Activated naive CD8-positive, alpha-beta T cell (primary cell): ENCODE measurements around the gene PCDHGB1.
A peak's percentile ranks its signal among the peaks of the same experiment; 100 is the strongest.
"Not testable (repeated sequence)": the region's sequence is repeated elsewhere in the genome, so short reads cannot be mapped to it uniquely, and the experiment has no call there.

Experiments used
- H3K27ac Mint-ChIP-seq: one replicate; pipeline ENCODE4 v1.8.0; 2021; ENCODE audit warnings: mixed read lengths
- H3K27me3 Mint-ChIP-seq: one replicate; pipeline ENCODE4 v1.8.0; 2021; ENCODE audit warnings: mixed read lengths
- H3K36me3 Mint-ChIP-seq: one replicate; pipeline ENCODE4 v1.8.0; 2021; ENCODE audit warnings: mixed read lengths
- H3K4me1 Mint-ChIP-seq: one replicate; pipeline ENCODE4 v1.8.0; 2021; ENCODE audit warnings: low read depth, mixed read lengths
- H3K4me3 Mint-ChIP-seq: one replicate; pipeline ENCODE4 v1.8.0; 2021; ENCODE audit warnings: mild to moderate bottlenecking, mixed read lengths
- H3K9me3 Mint-ChIP-seq: one replicate; pipeline ENCODE4 v1.8.0; 2021; ENCODE audit warnings: low read depth, mixed read lengths

The PCDHGB1 gene

DNA sequence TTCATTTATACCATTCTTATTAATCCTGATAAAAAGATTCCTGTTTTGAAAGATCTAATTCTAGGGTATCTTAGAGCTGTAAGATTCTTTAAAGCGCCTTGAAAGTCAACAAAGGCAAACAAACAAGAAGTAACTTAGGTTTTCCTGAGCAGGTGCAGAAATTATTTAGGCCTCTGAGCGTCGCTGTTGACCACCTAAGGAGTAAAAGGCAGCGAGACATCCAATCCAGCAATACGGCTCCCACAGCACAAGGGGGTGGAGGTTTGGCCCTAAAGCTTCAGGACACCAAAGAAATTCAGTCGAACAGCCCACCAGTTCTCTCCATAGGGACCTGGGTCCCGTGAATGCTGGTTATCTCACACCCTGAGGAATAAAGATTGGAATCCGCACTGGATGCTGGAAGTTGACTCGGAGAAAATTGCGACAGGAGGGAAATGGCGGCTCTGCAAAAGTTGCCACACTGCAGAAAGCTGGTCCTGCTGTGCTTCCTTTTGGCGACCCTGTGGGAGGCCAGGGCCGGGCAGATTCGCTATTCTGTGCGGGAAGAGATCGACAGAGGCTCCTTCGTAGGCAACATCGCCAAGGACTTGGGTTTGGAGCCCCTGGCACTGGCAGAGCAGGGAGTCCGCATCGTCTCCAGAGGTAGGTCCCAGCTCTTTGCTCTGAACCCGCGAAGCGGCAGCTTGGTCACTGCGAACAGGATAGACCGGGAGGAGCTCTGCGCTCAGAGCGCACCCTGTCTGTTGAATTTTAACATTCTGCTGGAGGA, 11.2 kb upstream of the PCDHGB1 start, which contains the start of gene PCDHGA2:
TSS of gene PCDHGA2 (plus strand) at position 223 of the 769 bp plus-strand sequence.
- Mint-ChIP-seq H3K27me3 (peaks cover 70% of the 10 kb centered on the region), H3K27ac (no peak within 1 kb of the TSS), H3K36me3 (peaks cover 47% of the 10 kb centered on the region), H3K4me1 (no peaks in the 10 kb centered on the region), H3K4me3 (no peak within 1 kb of the TSS), H3K9me3 (peaks cover 56% of the 10 kb centered on the region)

DNA sequence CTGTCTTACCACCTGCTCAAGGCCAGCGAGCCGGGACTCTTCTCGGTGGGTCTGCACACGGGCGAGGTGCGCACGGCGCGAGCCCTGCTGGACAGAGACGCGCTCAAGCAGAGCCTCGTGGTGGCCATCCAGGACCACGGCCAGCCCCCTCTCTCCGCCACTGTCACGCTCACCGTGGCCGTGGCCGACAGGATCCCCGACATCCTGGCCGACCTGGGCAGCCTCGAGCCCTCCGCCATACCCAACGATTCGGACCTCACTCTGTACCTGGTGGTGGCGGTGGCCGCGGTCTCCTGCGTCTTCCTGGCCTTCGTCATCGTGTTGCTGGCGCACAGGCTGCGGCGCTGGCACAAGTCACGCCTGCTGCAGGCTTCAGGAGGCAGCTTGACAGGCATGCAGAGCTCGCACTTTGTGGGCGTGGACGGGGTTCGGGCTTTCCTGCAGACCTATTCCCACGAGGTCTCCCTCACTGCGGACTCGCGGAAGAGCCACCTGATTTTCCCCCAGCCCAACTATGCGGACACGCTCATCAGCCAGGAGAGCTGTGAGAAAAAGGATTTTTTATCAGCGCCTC, 9.0 kb upstream of the PCDHGB1 start:
- peaks cover 66% of the 10 kb centered on the region for H3K27me3 Mint-ChIP-seq
- peaks cover 42% of the 10 kb centered on the region for H3K36me3 Mint-ChIP-seq
- H3K9me3 Mint-ChIP-seq = peaks cover 45% of the 10 kb centered on the region
- not testable (repeated sequence) for H3K4me3 Mint-ChIP-seq, H3K4me1 Mint-ChIP-seq, H3K27ac Mint-ChIP-seq

DNA sequence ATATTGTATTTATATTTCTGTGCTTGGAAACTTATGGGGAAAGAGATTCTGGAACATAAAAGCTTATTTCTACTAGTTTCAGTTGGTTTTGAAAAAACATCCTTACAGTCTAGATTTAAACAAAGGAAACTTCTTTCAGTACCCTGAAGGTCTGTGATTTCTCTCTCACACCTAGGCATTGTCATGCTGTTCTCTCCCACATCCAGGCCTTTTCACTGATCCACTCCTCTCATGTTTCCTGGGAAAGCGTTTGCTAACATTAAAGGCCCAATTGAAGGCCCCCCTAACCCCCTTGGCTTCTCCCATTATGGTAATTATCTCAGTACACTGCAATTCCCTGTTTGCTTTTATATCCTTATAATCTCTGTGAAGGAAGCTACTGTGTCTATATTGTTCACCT, 7.1 kb upstream of the PCDHGB1 start:
- H3K9me3 Mint-ChIP-seq = peaks cover 34% of the 10 kb centered on the region
- peaks cover 64% of the 10 kb centered on the region for H3K27me3 Mint-ChIP-seq
- no peak overlapping the region for H3K4me3 Mint-ChIP-seq
- H3K4me1 Mint-ChIP-seq = no peaks in the 10 kb centered on the region
- H3K27ac Mint-ChIP-seq = no peak overlapping the region
- peaks cover 35% of the 10 kb centered on the region for H3K36me3 Mint-ChIP-seq

DNA sequence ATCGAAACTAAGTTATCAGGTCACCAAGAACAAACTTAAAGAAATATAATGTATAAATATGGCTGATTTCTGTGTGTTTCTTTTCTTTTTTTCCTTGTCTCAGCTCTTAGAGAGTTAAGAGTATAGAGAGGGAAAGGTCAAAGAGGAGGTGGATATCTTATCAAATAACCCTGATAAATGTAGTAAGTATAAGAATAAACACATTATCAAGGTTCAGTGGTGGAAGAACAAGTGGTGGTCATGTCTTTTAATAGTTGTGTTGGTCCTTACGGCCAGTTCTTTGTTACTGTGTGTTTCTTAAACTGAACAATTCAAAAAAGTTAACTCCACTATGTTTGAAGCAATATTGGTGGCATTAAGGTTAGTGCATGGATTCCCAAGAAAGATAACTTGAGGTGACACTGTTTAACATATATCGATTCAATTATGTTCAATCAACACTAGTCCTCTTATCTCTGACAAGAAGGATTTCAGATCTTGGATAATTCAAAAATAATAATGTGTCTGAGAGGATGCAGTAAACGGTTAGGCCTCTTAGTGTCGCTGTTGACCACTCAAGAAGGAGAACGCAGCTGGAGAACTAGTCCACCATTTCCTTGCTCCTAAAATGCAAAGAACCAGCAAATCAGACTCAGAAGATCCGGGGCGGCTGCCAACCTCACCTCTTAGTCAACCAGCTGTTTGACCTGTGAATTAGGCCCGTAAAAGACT, 6.5 kb upstream of the PCDHGB1 start, which contains the start of gene PCDHGA3:
TSS of gene PCDHGA3 (plus strand) at position 588 of the 711 bp plus-strand sequence. CDS start 205 bp downstream, outside the sequence.
- peaks cover 29% of the 10 kb centered on the region for H3K36me3 Mint-ChIP-seq
- peaks cover 61% of the 10 kb centered on the region for H3K27me3 Mint-ChIP-seq

DNA sequence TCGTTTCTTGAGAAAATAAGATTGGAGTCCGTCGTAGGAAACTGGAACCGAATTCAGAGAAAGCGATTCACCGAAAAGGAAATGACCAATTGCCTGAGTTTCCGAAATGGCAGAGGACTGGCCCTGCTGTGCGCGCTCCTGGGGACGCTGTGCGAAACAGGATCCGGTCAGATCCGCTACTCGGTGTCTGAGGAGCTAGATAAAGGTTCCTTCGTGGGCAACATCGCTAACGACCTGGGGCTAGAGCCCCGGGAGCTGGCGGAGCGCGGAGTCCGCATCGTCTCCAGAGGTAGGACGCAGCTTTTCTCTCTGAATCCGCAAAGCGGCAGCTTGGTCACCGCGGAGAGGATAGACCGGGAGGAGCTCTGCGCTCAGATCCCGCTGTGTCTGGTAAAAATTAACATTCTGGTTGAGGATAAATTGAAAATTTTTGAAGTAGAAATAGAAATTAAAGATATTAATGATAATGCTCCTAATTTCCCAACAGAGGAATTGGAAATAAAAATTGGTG, 5.9 kb upstream of the PCDHGB1 start:
- Mint-ChIP-seq H3K4me3 (peak overlapping the region; percentile 51), H3K27ac (no peak overlapping the region), H3K36me3 (peaks cover 28% of the 10 kb centered on the region), H3K27me3 (peaks cover 62% of the 10 kb centered on the region), H3K9me3 (peaks cover 24% of the 10 kb centered on the region), H3K4me1 (no peaks in the 10 kb centered on the region)

More for the DNA sequence above, 6.5 kb upstream of the PCDHGB1 start, which contains the start of gene PCDHGA3:
- Mint-ChIP-seq H3K9me3 (peaks cover 27% of the 10 kb centered on the region), H3K4me1 (no peaks in the 10 kb centered on the region), H3K4me3 (peak within 1 kb of the TSS; percentile 51), H3K27ac (no peak within 1 kb of the TSS)

DNA sequence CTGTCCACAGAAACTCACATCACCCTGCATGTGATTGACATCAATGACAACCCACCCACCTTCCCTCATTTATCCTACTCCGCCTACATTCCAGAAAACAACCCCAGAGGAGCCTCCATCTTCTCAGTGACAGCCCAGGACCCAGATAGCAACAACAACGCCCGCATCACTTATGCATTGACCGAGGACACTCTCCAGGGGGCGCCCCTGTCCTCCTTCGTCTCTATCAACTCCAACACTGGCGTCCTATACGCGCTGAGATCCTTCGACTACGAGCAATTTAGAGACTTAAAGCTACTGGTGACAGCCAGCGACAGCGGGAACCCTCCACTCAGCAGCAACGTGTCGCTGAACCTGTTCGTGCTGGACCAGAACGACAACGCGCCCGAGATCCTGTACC, 4.6 kb upstream of the PCDHGB1 start:
- Mint-ChIP-seq H3K9me3 (peaks cover 20% of the 10 kb centered on the region), H3K4me1 (no peaks in the 10 kb centered on the region), H3K27ac (no peak overlapping the region), H3K36me3 (peaks cover 27% of the 10 kb centered on the region), H3K4me3 (no peak overlapping the region), H3K27me3 (peaks cover 61% of the 10 kb centered on the region)

DNA sequence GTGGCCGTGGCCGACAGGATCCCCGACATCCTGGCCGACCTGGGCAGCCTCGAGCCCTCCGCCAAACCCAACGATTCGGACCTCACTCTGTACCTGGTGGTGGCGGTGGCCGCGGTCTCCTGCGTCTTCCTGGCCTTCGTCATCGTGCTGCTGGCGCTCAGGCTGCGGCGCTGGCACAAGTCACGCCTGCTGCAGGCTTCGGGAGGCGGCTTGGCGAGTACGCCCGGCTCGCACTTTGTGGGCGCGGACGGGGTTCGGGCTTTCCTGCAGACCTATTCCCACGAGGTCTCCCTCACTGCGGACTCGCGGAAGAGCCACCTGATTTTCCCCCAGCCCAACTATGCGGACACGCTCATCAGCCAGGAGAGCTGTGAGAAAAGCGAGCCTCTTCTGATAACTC, 3.9 kb upstream of the PCDHGB1 start:
- H3K9me3 Mint-ChIP-seq = peaks cover 19% of the 10 kb centered on the region
- peaks cover 66% of the 10 kb centered on the region for H3K27me3 Mint-ChIP-seq
- H3K4me1 Mint-ChIP-seq, H3K27ac Mint-ChIP-seq, H3K4me3 Mint-ChIP-seq: not testable (repeated sequence)
- H3K36me3 Mint-ChIP-seq = peaks cover 26% of the 10 kb centered on the region

DNA sequence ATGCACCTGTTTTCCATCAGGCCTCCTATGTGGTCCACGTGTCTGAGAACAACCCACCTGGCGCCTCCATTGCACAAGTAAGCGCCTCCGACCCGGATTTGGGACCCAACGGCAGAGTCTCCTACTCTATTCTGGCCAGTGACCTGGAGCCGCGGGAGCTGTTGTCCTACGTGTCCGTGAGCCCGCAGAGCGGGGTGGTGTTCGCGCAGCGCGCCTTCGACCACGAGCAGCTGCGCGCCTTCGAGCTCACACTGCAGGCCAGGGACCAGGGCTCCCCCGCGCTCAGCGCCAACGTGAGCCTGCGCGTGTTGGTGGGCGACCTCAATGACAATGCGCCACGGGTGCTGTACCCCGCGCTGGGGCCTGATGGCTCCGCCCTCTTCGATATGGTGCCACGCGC, 1.7 kb downstream of the PCDHGB1 start:
- peaks cover 57% of the 10 kb centered on the region for H3K27me3 Mint-ChIP-seq
- H3K4me1 Mint-ChIP-seq = no peaks in the 10 kb centered on the region
- H3K36me3 Mint-ChIP-seq = peaks cover 10% of the 10 kb centered on the region
- H3K9me3 Mint-ChIP-seq = peaks cover 5% of the 10 kb centered on the region
- no peak overlapping the region for H3K4me3 Mint-ChIP-seq
- H3K27ac Mint-ChIP-seq = no peak overlapping the region

DNA sequence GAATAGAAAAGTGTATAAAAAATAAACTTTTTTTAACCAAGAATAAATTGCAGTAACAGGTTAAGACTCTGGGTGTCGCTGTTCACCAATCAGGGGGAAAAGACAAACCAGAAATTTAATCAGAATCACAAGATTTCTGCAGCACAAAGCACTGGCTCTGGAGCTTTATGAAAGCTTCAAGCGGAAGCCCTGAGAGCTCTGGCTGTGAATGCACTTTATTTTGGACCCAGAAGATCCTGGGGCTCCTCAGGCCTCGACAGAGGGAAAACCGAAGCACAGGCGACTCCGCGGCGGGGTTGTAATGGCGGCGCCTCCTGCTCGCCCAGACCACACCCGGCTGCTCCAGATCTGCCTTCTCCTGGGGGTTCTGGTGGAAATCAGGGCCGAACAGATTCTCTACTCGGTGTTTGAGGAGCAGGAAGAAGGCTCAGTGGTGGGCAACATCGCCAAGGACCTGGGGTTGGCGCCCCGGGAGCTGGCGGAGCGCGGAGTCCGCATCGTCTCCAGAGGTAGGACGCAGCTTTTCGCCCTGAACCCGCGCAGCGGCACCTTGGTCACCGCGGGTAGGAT, 5.1 kb downstream of the PCDHGB1 start, which contains the start of gene PCDHGA4:
TSS of gene PCDHGA4 (plus strand) at position 122 of the 570 bp plus-strand sequence. CDS start at position 209, 87 bp downstream.
- peak within 1 kb of the TSS; percentile 9 for H3K4me3 Mint-ChIP-seq

DNA sequence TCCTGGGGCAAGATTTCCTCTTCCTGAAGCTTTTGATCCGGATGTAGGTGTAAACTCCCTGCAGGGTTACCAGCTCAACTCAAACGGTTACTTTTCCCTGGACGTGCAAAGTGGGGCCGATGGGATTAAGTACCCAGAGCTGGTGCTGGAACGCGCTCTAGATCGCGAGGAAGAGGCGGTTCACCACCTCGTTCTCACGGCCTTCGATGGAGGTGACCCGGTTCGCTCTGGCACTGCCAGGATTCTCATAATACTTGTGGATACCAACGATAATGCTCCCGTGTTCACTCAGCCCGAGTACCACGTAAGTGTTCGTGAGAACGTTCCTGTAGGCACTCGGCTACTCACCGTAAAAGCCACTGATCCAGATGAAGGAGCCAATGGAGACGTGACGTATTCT, 5.7 kb downstream of the PCDHGB1 start:
- Mint-ChIP-seq H3K27ac (no peak overlapping the region), H3K27me3 (peaks cover 52% of the 10 kb centered on the region), H3K9me3 (peaks cover 9% of the 10 kb centered on the region), H3K36me3 (peaks cover 13% of the 10 kb centered on the region), H3K4me3 (peak overlapping the region; percentile 9), H3K4me1 (peaks cover 1% of the 10 kb centered on the region)

More for the DNA sequence above, 5.1 kb downstream of the PCDHGB1 start, which contains the start of gene PCDHGA4:
- Mint-ChIP-seq H3K27me3 (peaks cover 53% of the 10 kb centered on the region), H3K9me3 (peaks cover 9% of the 10 kb centered on the region), H3K4me1 (peaks cover 1% of the 10 kb centered on the region), H3K36me3 (peaks cover 15% of the 10 kb centered on the region), H3K27ac (no peak within 1 kb of the TSS)

DNA sequence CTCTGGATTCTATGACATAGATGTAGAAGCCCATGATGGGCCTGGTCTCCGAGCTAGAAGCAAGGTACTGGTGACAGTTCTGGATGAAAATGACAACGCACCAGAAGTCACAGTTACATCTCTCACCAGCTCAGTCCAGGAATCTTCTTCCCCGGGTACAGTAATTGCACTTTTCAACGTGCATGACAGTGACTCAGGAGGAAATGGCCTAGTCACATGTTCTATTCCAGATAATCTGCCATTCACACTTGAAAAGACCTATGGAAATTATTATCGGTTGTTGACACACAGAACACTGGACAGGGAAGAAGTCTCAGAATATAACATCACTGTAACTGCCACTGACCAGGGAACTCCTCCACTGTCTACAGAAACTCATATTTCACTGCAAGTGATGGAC, 6.2 kb downstream of the PCDHGB1 start:
- Mint-ChIP-seq H3K27me3 (peaks cover 52% of the 10 kb centered on the region), H3K9me3 (peaks cover 9% of the 10 kb centered on the region), H3K4me1 (peaks cover 1% of the 10 kb centered on the region), H3K27ac (no peak overlapping the region), H3K4me3 (peak overlapping the region; percentile 9), H3K36me3 (peaks cover 16% of the 10 kb centered on the region)

DNA sequence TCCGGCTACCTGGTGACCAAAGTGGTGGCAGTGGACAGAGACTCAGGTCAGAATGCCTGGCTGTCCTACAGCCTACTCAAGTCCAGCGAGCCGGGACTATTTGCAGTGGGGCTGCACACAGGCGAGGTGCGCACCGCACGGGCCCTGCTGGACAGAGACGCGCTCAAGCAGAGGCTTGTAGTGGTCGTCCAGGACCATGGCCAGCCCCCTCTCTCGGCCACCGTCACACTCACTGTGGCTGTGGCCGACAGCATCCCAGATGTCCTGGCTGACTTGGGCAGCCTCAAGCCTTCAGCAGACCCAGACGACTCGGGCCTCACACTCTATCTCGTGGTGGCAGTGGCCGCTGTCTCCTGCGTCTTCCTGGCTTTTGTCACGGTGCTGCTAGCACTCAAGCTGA, 7.1 kb downstream of the PCDHGB1 start:
- H3K9me3 Mint-ChIP-seq = peaks cover 9% of the 10 kb centered on the region
- no peak overlapping the region for H3K4me3 Mint-ChIP-seq
- peaks cover 1% of the 10 kb centered on the region for H3K4me1 Mint-ChIP-seq
- H3K27me3 Mint-ChIP-seq = peaks cover 54% of the 10 kb centered on the region
- no peak overlapping the region for H3K27ac Mint-ChIP-seq
- peaks cover 16% of the 10 kb centered on the region for H3K36me3 Mint-ChIP-seq

DNA sequence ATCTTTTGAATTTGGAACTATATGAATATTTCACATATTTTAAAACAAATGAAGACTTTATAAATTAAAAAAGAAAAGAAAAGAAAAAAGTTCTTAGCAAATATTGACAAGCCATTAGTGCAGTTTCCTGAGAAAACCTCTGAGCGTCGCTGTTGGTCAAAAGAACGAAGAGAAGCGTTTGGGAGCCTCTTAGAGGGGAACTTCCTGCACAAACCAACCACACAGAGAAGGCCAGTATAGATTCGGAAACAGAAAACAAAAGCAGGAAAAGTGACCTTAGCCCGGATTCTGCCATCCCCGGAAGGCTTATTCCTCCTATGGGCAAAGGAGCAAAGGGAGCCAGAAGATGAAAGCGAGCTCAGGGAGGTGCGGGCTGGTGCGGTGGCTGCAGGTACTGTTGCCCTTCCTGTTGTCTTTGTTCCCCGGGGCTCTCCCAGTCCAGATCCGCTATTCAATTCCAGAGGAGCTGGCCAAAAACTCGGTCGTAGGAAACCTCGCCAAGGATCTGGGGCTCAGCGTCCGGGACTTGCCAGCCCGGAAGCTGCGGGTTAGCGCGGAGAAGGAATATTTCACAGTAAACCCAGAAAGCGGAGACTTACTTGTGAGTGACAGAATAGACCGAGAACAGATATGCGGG, 10.0 kb downstream of the PCDHGB1 start, which contains the start of gene PCDHGB2:
TSS of gene PCDHGB2 (plus strand) at position 205 of the 637 bp plus-strand sequence. CDS start at position 347, 142 bp downstream.
- Mint-ChIP-seq H3K36me3 (peaks cover 27% of the 10 kb centered on the region), H3K4me3 (peak within 1 kb of the TSS; percentile 91), H3K4me1 (peaks cover 3% of the 10 kb centered on the region), H3K9me3 (peaks cover 14% of the 10 kb centered on the region), H3K27ac (no peak within 1 kb of the TSS), H3K27me3 (peaks cover 61% of the 10 kb centered on the region)

DNA sequence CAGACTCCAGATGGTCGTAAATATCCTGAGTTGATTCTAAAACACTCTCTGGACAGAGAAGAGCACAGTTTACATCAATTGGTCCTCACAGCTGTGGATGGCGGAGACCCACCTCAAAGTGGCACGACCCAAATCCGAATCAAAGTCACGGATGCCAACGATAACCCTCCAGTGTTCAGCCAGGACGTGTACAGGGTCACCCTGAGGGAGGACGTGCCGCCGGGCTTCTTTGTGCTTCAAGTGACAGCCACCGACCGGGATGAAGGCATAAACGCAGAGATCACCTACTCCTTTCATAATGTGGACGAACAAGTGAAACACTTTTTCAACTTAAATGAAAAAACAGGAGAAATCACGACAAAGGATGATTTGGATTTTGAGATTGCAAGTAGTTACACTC, 10.8 kb downstream of the PCDHGB1 start:
- H3K27ac Mint-ChIP-seq = no peak overlapping the region
- H3K4me1 Mint-ChIP-seq = peaks cover 3% of the 10 kb centered on the region
- peaks cover 69% of the 10 kb centered on the region for H3K27me3 Mint-ChIP-seq
- H3K9me3 Mint-ChIP-seq = peaks cover 19% of the 10 kb centered on the region
- H3K4me3 Mint-ChIP-seq = peak overlapping the region; percentile 4
- peaks cover 31% of the 10 kb centered on the region for H3K36me3 Mint-ChIP-seq
